HTR-8/SVneo (cell line): ENCODE data around the gene PRPF19.

ENCODE experiments used
- DNase-seq: peaks from one replicate; pipeline ENCODE4 v3.0.0; 2011; ENCODE audit warnings: low spot score, mixed read lengths; ENCODE audit not compliant: insufficient read length
- FAIRE-seq: peaks from 2 replicates; lab custom pipeline; 2011; peaks lifted over from hg19 to GRCh38; lab: Jason Lieb, UNC

The PRPF19 gene

DNA sequence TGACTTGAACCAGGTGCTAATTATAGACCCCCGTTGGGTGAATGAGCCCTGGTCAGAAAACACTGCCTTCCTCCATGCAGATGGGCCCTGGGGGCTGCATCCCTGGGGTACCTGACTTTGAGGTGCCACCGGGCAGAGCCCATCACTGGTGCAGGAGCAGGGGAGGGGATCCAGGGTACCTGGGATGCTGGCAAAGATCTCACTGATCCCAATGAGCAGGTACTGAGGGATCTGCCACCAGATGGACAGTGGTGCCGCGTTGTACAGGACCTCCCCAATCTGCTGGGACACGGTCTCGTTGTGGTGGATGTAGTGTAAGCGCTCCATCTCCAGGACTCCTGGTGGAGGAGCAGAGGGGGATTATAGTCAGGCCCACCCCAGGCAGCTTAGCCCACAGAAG lies 32.9 kb upstream of the PRPF19 start:
- no peak for DNase-seq
- no peak for FAIRE-seq

DNA sequence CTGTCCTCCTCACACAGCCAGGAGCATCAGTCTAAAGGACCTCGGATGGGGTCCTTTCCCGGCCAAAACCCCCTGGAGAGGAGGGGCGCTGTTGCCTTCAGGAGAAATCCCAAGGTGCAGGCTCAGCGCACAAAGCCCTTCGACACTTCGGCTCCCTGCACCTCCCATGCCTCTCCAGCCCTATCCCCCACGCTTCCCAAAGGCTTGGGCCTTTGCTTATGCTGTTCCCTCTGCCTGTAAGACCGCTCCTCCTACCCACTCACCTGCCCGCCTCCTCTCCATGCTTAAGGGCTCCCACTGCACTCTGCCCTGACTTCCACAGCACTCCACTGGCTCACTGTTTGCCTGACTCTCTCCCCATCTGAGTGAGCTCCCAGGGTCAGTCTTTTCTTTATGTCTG lies 32.1 kb upstream of the PRPF19 start:
- FAIRE-seq (no peak), DNase-seq (no peak)

- DNase-seq: no peak
- no peak for FAIRE-seq
Measured at GRCh38 chr11:60937811-60938210, 31.4 kb upstream of the PRPF19 start.

DNA sequence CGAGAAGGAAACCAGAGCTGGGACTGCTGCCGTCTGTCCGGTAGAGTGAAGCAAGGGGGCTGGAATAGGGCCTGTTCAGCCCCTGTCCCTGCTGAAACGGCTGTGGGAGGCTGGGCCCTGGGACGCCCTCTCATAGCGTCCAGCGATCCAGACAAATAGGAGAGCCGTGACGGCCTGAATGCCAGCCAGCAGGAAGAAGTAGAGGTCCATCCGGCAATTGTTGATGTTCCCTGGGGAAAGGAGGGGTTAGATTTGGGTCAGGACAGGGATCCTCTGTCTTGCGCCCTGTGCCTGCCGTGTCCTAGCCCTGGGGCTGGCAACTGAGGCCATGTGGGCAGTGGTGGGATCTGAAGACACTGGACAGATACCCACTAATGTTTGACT lies 30.8 kb upstream of the PRPF19 start:
- no peak for DNase-seq
- FAIRE-seq: no peak

GRCh38 chr11:60936467-60937143 lies 30.2 kb upstream of the PRPF19 start:
- FAIRE-seq (no peak), DNase-seq (no peak)

DNA sequence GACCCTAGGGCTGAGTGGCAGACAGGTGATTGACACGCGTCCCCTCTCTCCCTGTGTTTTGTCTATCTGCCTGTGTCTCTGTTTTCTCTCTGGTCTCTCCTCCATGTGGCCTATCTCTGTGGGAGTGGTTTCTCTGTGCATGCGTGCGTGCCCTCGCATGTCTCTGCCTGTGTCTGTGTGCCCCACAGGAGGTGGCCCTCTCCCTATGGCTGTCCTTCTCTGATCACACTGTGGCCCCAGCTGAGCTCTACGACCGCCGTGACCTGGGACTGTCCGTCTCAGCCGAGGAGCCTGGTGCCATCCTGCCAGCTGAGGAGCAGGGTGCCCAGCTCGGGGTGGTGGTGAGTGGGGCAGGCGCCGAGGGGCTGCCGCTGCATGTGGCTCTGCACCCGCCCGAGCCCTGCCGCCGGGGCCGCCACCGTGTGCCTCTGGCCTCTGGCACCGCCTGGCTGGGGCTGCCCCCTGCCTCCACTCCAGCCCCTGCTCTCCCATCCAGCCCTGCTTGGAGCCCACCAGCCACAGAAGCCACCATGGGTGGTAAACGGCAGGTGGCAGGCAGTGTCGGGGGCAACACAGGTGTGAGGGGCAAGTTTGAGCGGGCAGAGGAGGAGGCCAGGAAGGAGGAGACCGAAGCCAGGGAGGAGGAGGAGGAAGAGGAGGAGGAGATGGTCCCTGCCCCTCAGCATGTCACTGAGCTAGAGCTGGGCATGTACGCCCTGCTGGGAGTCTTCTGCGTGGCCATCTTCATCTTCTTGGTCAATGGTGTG lies 29.5 kb upstream of the PRPF19 start:
- no peak for FAIRE-seq
- no peak for DNase-seq

DNA sequence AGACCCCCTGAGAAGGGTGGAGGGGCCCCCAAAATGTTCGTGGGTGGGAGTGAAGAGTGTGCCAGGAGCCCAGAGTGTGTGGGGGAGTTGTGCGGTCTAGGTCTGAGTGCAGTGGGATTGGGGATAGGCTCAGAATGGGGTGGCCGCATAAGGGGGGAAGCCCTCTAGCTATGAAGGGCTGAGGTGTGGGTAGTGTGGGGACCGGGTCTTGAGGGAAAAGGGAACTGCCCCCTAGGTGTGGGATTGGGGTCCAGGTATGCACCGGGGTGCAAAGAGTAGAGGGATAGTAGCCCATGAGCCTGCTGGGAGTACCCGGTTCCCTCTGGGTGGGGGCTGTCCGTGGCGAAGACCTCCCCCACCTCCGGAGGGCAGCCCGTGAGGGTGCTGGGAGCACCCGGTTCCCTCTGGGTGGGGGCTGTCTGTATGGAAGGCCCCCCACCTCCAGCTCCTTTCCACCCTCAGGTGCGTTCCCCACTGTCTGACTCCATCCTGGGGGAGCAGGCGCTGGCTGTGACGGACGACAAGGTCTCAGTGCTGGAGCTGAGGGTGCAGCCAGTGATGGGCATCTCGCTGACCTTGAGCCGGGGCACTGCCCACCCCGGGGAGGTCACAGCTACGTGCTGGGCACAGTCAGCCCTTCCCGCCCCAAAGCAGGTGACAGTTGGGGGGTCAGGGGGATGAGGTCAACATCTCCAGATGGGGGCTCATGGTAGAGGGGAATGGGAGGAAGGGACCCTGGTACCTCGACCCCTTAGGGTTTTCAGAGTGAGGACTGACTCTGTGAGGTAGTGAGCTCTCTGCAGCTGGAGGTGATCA lies 28.6 kb upstream of the PRPF19 start:
- DNase-seq (no peak), FAIRE-seq (no peak)

- no peak for DNase-seq
- no peak for FAIRE-seq
Measured at GRCh38 chr11:60934124-60934789, 27.9 kb upstream of the PRPF19 start.

DNA sequence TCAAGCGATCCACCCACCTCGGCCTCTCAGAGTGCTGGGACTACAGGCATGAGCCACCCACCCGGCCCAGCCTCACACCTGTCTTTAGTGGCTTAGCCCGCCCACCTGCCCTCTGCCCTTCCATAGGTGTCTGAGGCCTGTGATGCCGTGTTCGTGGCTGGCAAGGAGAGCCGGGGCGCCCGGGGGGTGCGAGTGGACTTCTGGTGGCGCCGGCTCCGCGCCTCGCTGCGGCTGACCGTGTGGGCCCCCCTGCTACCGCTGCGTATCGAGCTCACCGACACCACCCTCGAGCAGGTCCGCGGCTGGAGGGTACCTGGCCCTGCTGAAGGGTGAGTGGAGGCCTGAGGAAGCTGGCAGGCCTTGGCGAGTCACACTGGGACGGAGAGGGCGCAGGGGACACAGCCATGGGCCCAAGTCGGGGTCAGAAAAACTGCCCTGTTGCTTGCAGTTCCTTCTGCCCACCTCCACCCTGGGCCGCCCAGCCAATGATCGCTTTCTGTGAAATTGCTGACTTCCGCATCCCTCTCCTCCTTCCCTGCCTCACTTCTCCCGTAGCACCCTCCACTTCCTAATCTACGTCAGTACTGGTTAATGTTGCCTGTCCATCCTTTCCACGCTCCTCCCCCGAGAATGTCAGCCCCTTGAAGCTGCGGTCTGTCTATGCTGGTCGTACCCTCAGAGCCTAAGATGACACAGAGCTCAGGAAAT lies 27.2 kb upstream of the PRPF19 start:
- FAIRE-seq: no peak
- no peak for DNase-seq

DNA sequence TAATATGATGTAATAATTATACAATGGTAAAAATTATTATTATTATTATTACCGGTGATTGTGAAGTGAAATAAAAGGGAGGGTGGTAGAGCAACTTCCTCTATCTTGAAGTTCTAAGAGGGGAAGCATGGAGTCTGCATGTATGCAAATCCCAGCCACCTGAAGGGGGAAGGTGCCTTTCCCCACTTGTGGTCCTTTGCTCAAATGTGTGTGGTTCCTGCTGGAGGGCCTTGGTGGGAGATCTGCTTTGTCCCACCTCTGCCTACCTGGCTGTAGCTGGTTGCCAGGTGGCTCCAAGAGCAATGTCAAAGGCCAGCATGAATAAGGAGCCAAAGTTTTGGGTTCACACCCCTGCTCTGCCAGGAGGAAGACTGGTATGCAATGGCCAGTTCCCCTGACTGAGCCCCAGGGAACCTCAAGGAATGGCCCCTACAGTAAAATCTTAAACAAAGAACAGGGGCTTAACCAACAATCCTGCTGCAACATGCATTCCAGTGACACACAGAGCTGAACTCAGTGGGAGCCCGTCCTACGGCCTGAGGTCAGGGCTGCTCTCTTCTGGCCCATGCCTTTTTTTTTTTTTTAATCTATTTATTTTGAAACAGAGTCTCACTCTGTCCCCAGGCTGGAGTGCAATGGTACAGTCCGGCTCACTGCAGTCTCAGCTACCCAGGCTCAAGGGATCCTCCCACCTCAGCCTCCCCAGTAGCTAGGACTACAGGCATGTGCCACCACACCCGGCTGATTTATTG lies 26.4 kb upstream of the PRPF19 start:
- no peak for FAIRE-seq
- DNase-seq: no peak

DNA sequence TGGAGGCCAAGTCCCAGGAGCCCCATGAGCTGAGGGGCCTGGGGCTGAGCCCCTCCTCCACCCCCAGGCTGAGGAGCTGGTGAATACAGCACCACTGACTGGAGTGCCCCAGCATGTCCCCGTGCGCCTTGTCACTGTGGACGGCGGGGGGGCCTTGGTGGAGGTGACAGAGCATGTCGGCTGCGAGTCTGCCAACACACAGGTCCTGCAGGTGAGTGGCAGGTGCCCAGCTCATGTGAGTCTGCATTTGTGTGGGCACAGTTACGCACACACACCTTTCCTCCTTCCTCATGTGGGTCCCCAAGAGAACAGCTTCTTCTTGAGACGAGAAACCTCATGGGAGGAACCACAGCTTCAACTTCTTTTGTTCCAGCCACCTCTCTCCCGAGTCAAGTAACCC lies 25.5 kb upstream of the PRPF19 start:
- no peak for FAIRE-seq
- DNase-seq: no peak

- FAIRE-seq: no peak
Measured at GRCh38 chr11:60930394-60930793, 24.0 kb upstream of the PRPF19 start.

GRCh38 chr11:60929764-60930163 lies 23.4 kb upstream of the PRPF19 start:
- DNase-seq (no peak), FAIRE-seq (no peak)

More at GRCh38 chr11:60930394-60930793, 24.0 kb upstream of the PRPF19 start:
- no peak for DNase-seq

GRCh38 chr11:60928563-60929001 lies 22.2 kb upstream of the PRPF19 start:
- FAIRE-seq: no peak

DNA sequence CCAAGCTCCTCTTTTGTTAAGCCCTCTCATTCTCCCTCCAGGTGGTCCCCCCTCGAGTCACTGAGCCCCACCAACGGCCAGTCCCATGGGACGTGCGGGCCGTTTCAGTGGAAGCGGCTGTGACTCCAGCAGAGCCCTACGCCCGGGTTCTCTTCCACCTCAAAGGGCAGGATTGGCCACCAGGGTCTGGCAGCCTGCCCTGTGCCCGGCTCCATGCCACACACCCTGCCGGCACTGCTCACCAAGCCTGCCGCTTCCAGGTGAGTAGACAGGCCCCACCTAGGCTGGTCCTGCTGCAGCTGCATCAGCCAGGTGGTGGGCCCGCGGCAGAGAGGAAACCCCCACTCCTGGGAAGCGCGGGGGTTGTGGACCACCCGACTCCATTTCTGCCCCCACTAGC lies 21.2 kb upstream of the PRPF19 start:
- FAIRE-seq (no peak), DNase-seq (no peak)

More at GRCh38 chr11:60928563-60929001, 22.2 kb upstream of the PRPF19 start:
- DNase-seq: no peak

DNA sequence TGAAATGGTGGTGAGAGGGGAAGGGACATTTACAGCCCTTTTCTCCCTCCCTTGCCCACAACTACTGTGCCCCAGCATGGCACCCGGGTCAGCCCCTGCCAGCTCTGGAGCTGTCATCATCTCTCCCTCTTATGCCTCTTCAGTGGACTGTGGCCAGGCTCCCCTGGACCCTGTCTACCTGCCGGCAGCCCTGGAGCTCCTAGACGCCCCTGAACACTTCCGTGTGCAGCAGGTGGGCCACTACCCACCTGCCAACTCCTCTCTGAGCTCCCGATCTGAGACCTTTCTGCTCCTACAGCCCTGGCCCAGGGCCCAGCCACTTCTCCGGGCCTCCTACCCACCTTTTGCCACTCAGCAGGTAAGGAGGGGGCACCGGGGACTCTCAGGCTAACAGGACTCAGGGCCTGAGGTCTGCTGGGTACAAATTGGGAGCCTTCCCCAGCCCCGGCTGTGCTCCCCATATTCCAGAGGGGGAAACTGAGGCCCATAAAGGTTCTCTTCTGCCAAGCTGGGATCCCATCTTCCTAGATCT lies 20.7 kb upstream of the PRPF19 start:
- DNase-seq: no peak
- FAIRE-seq: no peak

- FAIRE-seq: no peak
- DNase-seq: no peak
Measured at GRCh38 chr11:60926500-60926899, 20.1 kb upstream of the PRPF19 start.

DNA sequence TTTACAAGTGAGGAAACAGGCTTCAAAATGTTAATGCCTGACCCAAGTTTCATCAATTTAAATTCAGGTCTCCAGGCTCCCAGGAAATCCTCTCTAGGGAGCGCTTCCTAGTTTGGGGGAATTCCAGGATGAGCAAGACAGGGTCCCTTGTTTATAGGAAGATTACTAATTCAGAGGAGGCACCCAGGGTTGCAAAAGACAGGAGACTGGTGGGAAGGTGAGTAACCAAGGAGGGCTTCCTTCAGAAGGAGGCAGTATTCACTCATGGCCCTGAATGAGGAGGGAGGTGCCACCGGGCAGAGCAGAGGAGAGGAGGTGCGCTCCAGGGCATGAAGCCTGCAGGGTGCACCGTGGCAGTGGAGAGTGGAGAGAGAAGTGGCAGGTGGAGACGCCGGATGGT lies 19.5 kb upstream of the PRPF19 start:
- no peak for FAIRE-seq
- no peak for DNase-seq
